Right lobe of liver (tissue), 6 donors: Measurements from ENCODE around the gene ANXA2R. TPM values are rescaled to one million over a fixed set of nuclear protein-coding genes. Genes with fewer than 3 reads are reported as not detected.
"Not testable (repeated sequence)": the region's sequence is repeated elsewhere in the genome, so short reads cannot be mapped to it uniquely, and the experiment has no call there.

Source experiments
- ATAC-seq, 4 donors: fragments of 200-7000 bp; cut with Tn5 transposase; one replicate each; pipeline ENCODE4 v1.9.1; 2020; ENCODE audit warnings: mild to moderate bottlenecking in 4 of 4, moderate library complexity in 4 of 4
- DNase-seq, 3 donors: peaks; one replicate each; pipeline ENCODE4 v3.0.0-alpha.2; 2020
- H3K27ac ChIP-seq, 3 donors: fragments of 200-600 bp; one replicate each; pipeline ENCODE4 v1.8.0; 2022
- H3K27me3 ChIP-seq, 2 donors: fragments of 200-600 bp; one replicate each; pipeline ENCODE4 v1.8.0; 2022
- H3K36me3 ChIP-seq, 4 donors: fragments of 200-600 bp; sonication (generic) in 1 of 4; one replicate each; pipeline versions ENCODE4 v1.5.1 to v1.8.0; 2017 to 2022; ENCODE audit warnings: control low read depth in 1 of 4
- H3K4me1 ChIP-seq, 4 donors: fragments of 200-600 bp; sonication (generic) in 1 of 4; one replicate each; pipeline versions ENCODE4 v1.5.1 to v1.8.0; 2017 to 2022; ENCODE audit warnings: control low read depth in 1 of 4
- H3K4me3 ChIP-seq, 3 donors: fragments of 200-600 bp; one replicate each; pipeline ENCODE4 v1.8.0; 2022
- H3K9me3 ChIP-seq, 4 donors: fragments of 200-600 bp; sonication (generic) in 1 of 4; one replicate each; pipeline versions ENCODE4 v1.5.1 to v1.8.0; 2017 to 2022; ENCODE audit warnings: control low read depth in 1 of 4
- POLR2A ChIP-seq: fragments of 450-650 bp; IDR thresholded peaks from one replicate; pipeline ENCODE4 v1.6.1; 2017; ENCODE audit warnings: antibody characterized with exemption, mild to moderate bottlenecking
- WGBS: methylation state at CpG from one replicate; pipeline ENCODE4 v1.1.6; 2018; ENCODE audit warnings: low coverage, low lambda C conversion rate; ENCODE audit not compliant: insufficient coverage; ENCODE audit errors: missing lambda C conversion rate; 5-methylcytosine and 5-hydroxymethylcytosine counted together
- intact Hi-C, 2 donors: fragments of 100-400 bp; cut with DNase I; formaldehyde crosslinking; loops; one replicate each; pipeline versions ENCODE4 v1.11.2 to v1.14.1; 2022
- total RNA-seq, 6 experiments: library from RNA; depleted of rRNA in 2 of 6; stranded (reverse); fragments of >200 nt in 2 of 6; fragmentation: NEBNext Ultra II Directional in 3 of 6; extraction: Animal tissue kit (Norgen Biotek cat#: 25700) in 3 of 6; gene quantifications; one replicate each; pipeline versions ENCODE4 v1.1.0 to v1.2.4, GENCODE V29; 2016 to 2023
- TF ChIP-seq, protein P1 (sequence below), 4 donors: fragments of 200-600 bp in 3 of 4; fragments of 450-650 bp in 1 of 4; IDR thresholded peaks; one replicate each; pipeline versions ENCODE4 v1.5.1 to v1.8.0; 2016 to 2022; ENCODE audit warnings: antibody characterized with exemption in 4 of 4, mild to moderate bottlenecking in 2 of 4
- donor health status: DM: no; HTN: yes; CAD: no.
- donor health status: DM: no; HTN: no; CAD: no.
- donor health status: DM: no; HTN: no; CAD: no.
- donor health status: DM: no; HTN: yes; CAD: no.
- donor health status: DM: no; HTN: yes; CAD: no.

Gene ANXA2R
- total RNA-seq, 6 experiments from 2014 or later, result 0.21 to 1.1 (median 0.41) TPM

DNA sequence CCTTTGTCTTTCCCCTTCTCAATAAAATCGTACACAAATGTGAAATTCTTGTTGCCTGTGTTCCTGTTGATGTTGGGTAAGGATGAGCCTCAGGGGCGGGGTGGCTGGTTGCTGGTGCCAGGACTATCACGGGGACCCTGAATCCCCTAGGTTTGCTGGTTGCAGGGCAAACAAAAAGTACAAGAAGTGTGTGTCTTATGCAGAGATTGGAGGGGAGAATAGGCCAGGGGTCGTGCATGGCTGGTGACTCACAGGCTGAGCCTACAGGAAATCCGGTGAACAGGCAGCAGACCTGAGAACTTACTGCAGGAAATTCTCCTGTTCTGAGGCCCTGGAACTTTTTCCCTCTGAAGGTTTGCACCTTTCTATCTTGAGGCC, 5.5 kb downstream of the ANXA2R start:
- H3K27me3 ChIP-seq, result peaks cover 0 to 46% of the 10 kb centered on the region in 2 donors
- no peaks in the 10 kb centered on the region for H3K9me3 ChIP-seq
- intact Hi-C loops, result no loop called here
- TF ChIP-seq POLR2A, result no peak
- TF ChIP-seq, protein P1, sequence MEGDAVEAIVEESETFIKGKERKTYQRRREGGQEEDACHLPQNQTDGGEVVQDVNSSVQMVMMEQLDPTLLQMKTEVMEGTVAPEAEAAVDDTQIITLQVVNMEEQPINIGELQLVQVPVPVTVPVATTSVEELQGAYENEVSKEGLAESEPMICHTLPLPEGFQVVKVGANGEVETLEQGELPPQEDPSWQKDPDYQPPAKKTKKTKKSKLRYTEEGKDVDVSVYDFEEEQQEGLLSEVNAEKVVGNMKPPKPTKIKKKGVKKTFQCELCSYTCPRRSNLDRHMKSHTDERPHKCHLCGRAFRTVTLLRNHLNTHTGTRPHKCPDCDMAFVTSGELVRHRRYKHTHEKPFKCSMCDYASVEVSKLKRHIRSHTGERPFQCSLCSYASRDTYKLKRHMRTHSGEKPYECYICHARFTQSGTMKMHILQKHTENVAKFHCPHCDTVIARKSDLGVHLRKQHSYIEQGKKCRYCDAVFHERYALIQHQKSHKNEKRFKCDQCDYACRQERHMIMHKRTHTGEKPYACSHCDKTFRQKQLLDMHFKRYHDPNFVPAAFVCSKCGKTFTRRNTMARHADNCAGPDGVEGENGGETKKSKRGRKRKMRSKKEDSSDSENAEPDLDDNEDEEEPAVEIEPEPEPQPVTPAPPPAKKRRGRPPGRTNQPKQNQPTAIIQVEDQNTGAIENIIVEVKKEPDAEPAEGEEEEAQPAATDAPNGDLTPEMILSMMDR (IDR thresholded peaks at IDR 0.05), result no peak
- DNase-seq (no peak), ATAC-seq (peak; percentile 12 to 63 (median 33))
- H3K4me1 ChIP-seq, result no peaks in the 10 kb centered on the region
- no peak overlapping the region for H3K4me3 ChIP-seq
- H3K27ac ChIP-seq, result peak overlapping the region in 1 of 3 donors; percentile 9
- H3K36me3 ChIP-seq, result no peaks in the 10 kb centered on the region
- WGBS, result 36% methylated on average over 5 of the region's 5 CpGs

DNA sequence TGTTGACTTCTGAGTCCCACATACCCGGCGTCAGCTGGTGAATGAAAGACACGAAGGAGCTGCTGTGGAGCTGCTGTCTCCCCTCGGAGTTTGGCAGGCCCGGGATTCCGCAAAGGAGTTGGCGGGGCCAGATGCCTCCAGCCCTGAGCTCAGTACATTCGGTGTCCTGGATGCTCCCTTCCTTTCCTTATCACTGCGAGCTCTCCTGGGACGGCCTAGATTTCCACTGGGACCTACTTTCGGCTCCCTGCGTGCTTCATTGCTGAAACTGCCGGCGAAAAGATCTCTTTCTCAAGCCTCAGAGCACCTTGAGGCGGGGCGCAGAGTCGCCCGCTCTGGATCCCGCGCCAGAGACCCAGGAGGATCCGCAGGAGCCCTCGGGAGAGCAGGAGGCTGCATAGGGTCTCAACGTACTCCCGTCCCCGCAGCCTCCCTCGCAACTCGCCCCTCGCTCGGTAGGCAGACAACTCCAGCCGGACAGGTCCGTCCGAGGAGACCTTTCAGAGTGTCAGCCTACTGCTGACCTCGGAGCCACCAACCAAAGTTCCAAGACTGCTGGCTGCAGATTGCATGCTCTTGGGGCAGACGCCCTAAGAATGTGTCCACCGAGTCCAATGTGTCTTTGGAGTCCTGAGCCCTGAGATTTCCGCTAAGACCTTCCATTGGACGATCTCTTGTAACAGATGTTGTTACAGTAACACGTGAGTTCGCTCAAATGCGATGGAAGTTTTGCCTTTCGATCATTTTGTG, 6.1 kb downstream of the ANXA2R start:
- intact Hi-C loops, result no loop called here
- peak; percentile 13 to 44 (median 26) for ATAC-seq
- Histone ChIP-seq H3K27me3 (peaks cover 0 to 40% of the 10 kb centered on the region in 2 donors), H3K27ac (peak overlapping the region in 1 of 3 donors; percentile 9), H3K9me3 (no peaks in the 10 kb centered on the region), H3K36me3 (no peaks in the 10 kb centered on the region), H3K4me3 (no peak overlapping the region), H3K4me1 (no peaks in the 10 kb centered on the region)
- TF ChIP-seq, protein P1 (IDR thresholded peaks at IDR 0.05), result no peak
- TF ChIP-seq POLR2A, result no peak
- DNase-seq, result no peak
- WGBS, result 28% methylated on average over 14 of the region's 41 CpGs

DNA sequence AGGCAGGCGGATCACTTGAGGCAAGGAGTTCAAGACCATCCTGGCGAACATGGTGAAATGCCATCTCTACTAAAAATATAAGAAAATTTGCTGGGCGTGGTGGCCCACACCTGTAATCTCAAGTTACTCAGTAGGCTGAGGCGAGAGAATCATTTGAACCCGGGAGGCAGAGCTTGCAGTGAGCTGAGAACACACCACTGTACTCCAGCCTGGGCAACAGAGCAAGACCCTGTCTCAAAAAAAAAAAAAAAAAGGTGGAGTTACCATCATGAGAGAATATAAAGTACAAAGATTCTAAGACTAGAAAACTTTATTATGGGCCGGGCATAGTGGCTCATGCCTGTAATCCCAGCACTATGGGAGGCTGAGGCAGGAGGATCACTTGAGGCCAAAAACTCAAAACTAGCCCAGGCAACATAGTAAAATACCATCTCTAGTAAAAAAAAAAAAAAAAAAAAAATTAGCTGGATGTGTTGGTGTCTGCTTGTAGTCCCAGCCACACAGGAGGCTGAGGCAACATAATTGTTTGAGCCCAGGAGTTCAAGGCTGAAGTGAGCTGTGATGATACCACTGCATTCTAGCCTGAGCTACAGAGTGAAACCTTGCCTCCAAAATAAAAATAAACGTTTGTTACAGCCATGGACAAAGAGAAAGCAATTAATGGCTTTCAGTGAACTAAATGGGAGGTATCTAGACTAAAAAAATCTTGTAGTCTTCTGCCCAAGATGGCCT, 12.9 kb downstream of the ANXA2R start:
- Histone ChIP-seq H3K36me3 (no peaks in the 10 kb centered on the region), H3K4me3 (no peak overlapping the region), H3K4me1 (no peaks in the 10 kb centered on the region), H3K27ac (no peak overlapping the region), H3K27me3 (peaks cover 3 to 16% of the 10 kb centered on the region in 2 donors), H3K9me3 (no peaks in the 10 kb centered on the region)
- TF ChIP-seq, protein P1 (IDR thresholded peaks at IDR 0.05), result no peak
- TF ChIP-seq POLR2A, result no peak
- no peak for ATAC-seq
- intact Hi-C loops, result no loop called here
- DNase-seq, result no peak
- 72% methylated on average over 7 of the region's 7 CpGs for WGBS

DNA sequence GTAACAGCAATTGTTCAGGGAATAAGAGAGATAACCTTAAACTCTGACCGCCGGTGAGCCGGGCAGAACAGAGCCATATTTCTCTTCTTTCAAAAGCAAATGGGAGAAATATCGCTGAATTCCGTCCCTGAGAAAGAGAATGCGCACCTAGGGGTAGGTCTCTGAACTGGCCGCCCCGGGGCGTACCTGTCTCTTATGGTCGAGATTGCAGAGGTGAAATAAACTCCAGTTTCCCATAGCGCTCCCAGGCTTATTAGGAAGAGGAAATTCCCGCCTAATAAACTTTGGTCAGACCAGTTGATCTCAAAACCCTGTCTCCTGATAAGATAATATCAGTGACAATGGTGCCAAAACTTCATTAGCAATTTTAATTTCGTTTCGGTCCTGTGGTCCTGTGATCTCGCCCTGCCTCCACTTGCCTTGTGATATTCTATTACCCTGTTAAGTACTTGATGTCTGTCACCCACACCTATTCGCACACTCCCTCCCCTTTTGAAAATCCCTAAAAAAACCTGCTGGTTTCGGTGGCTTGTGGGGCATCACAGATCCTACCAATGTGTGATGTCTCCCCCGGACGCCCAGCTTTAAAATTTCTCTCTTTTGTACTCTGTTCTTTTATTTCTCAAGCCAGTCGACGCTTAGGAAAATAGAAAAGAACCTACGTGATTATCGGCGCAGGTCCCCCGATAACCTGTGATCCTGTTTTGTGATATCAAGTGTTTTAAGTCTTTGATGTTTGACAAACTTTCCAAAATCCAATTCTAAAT, 14.8 kb downstream of the ANXA2R start:
- WGBS, result 47% methylated on average over 22 of the region's 25 CpGs
- H3K36me3 ChIP-seq, intact Hi-C loops, H3K9me3 ChIP-seq, ATAC-seq, DNase-seq, H3K4me1 ChIP-seq, H3K4me3 ChIP-seq, H3K27ac ChIP-seq: not testable (repeated sequence)
- peaks cover 3 to 24% of the 10 kb centered on the region in 2 donors for H3K27me3 ChIP-seq
